ENCODE data around the gene THSD7A.

THSD7A gene

GRCh38 chr7:11410656-11411644 is 421.0 kb downstream of the THSD7A start:
- TF ChIP-seq CTCF (IDR thresholded peaks at IDR 0.05; ENCODE audit: low read depth, low read length) = no peak
- no peak overlapping the region for H3K4me3 ChIP-seq (ENCODE audit: low read depth, low read length)

- no peak overlapping the region for H3K4me3 ChIP-seq (ENCODE audit: low read depth, low read length)
- TF ChIP-seq CTCF (IDR thresholded peaks at IDR 0.05; ENCODE audit: low read depth, low read length) = no peak
These were observed 427.6 kb downstream of the THSD7A start for GRCh38 chr7:11404355-11404754.

- no peak overlapping the region for H3K4me3 ChIP-seq (ENCODE audit: low read depth, low read length)
- TF ChIP-seq CTCF (IDR thresholded peaks at IDR 0.05; ENCODE audit: low read depth, low read length) = no peak
These were observed 428.2 kb downstream of the THSD7A start for GRCh38 chr7:11403781-11404180.

GRCh38 chr7:11394438-11394837 is 437.6 kb downstream of the THSD7A start:
- H3K4me3 ChIP-seq (ENCODE audit: low read depth, low read length) = no peak overlapping the region
- no peak for TF ChIP-seq CTCF (IDR thresholded peaks at IDR 0.05; ENCODE audit: low read depth, low read length)

GRCh38 chr7:11379641-11380040 is 452.4 kb downstream of the THSD7A start:
- no peak for TF ChIP-seq CTCF (IDR thresholded peaks at IDR 0.05; ENCODE audit: low read depth, low read length)
- H3K4me3 ChIP-seq (ENCODE audit: low read depth, low read length) = no peak overlapping the region

GRCh38 chr7:11376529-11376928 is 455.5 kb downstream of the THSD7A start:
- no peak overlapping the region for H3K4me3 ChIP-seq (ENCODE audit: low read depth, low read length)
- no peak for TF ChIP-seq CTCF (IDR thresholded peaks at IDR 0.05; ENCODE audit: low read depth, low read length)

- TF ChIP-seq CTCF (IDR thresholded peaks at IDR 0.05; ENCODE audit: low read depth, low read length) = no peak
- no peak overlapping the region for H3K4me3 ChIP-seq (ENCODE audit: low read depth, low read length)
These were observed 457.4 kb downstream of the THSD7A start for GRCh38 chr7:11374629-11375028.
